GM18526 (cell line): ENCODE results near the gene YIF1A.

ENCODE experiments used
- POLR2A ChIP-seq: IDR thresholded peaks from 3 replicates; pipeline ENCODE4 v1.6.1; 2011; ENCODE audit not compliant: insufficient read length; ENCODE audit errors: extremely low read depth

Gene YIF1A

DNA sequence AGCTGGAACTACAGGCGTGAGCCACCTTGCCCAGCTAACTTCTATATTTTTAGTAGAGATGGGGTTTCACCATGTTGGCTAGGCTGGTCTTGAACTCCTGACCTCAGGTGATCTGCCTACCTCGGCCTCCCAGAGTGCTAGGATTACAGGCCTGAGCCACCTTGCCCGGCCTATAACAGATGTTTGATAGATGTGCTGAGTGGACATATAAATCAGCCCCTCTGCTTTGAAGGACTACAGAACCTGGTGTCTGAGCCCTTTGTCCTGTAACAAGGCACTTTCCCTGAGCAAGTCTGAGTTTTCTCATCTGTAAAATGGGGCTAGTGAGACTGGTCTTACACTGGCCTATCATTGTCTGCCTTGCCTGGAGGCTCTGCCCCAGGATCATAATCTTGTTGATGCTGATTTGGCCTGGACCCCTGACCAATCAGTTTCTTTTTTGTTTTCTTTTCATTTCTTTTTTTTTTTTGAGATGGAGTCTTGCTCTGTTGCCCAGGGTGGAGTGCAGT lies 40.3 kb upstream of the YIF1A start:
- TF ChIP-seq POLR2A: no peak

DNA sequence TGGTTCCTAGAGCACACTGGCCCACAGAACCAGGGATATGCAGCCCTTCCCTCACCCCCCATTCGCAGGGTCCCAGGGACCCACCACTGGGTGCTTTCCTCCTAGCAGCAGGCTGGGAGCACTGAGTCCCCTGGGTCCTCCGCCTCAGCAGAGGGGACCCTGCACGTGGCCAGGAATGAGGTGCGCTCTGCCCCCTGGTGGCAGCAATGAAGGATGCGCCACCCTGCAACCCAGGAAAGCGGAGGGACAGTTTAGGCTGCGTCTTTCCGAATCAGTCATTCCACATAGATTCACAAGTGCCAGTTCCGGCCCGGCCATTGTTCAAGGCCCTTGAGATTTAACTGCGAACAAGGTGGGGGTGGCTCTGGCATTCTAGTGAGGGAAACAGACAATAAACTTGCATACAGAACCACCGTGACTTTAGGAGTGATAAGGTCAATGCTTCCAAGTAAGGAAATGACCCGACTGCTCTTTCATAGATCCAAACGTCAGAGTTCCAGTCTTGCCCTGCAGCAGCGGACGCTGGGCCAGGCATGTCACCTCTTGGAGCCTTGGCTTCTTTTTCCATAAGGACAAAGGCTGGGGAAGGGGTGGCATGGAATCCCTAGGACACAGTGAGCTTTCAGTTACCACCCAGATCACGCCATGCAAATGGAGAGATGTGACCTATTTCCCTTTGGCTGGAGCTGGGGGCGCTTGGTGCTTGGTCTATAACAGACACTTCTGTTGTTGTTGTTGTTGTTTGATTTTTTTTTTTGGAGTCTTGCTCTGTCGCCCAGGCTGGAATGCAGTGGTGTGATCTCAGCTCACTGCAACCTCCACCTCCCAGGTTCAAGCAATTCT lies 39.6 kb upstream of the YIF1A start:
- no peak for TF ChIP-seq POLR2A

- TF ChIP-seq POLR2A: no peak
These were observed 39.0 kb upstream of the YIF1A start for GRCh38 chr11:66328031-66328301.

DNA sequence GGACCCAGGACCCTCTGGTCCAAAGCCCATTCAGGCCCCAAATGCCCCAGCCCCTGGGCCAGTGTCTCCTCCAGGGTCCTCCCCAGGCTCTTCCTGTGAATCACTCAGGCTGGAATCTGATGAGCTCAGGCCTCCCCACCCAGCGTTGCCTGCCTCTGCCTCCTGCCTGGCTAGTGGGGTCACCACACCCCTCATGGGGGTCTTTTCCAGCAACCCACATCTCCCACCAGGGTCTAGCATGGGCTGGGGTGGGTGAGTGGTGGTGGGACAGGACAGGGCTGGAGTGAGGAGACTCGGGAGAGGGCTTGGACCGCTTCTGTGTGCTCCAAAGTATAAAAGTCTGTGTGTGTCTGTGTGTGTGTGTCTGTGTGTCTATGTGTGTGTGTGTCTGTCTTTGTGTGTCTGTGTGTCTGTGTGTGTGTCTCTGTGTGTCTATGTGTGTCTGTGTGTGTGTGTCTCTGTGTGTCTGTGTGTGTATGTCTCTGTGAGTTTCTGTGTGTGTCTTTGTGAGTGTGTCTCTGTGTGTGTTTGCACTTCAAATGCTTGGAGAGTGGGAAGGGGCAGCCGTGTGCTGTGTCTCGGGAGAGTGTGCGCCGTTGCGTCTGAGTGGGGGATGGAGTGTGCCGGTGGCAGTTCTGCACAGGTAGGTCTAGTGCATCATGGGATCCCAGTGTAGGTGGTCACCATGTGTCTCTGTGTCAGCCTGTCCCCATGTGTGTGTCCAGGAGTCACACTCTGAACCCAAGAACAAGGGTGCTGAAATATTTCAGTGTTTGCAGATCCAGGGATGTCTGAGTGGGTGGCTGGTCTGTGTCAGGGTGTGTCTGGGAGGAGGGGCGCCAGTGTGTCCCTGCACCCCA lies 38.5 kb upstream of the YIF1A start:
- TF ChIP-seq POLR2A: no peak

DNA sequence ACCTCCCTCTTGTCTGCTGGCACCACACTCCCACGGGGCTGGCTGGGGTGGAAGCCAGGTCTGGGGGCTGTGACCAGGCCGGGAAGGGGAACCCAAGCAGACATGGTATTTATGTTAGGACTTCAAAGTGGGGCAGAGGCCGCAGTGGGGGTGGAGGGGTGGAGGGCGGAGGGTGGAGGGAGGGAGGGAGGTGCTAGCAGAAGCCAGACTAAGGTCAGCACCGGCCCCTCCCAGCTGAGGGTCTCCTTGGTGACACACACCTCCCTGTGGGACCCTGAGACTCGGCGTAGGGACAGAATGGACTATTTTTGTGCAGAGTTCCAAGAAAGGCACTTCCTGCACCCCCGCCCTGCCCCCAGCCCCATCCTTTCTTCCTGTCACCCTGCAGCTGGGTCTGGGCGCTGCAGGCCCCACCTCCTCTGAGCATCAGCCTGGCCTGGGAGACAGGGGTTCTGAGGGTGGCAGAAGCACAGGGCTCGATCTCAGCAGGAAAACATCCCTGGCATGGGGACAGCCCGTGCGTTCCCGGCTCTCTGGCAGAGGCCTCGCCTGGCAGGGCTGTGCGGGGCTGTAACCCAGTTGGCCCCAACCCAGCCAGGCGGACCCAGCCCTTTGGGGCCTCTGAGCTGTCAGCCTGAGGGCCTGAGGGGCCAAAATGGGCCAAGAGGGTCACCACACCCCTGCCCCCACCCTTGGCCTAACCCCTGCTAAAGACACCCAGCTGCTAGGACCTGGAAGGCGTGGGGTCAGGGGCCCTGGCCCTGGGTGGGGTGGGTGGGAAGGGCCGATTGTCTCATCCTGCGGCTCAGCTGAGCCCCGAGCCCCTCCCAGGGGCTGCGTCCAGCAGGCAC lies 37.5 kb upstream of the YIF1A start:
- TF ChIP-seq POLR2A: no peak

- TF ChIP-seq POLR2A: no peak
These were observed 36.3 kb upstream of the YIF1A start for GRCh38 chr11:66325263-66325671.

GRCh38 chr11:66324664-66325063 lies 35.7 kb upstream of the YIF1A start:
- no peak for TF ChIP-seq POLR2A

DNA sequence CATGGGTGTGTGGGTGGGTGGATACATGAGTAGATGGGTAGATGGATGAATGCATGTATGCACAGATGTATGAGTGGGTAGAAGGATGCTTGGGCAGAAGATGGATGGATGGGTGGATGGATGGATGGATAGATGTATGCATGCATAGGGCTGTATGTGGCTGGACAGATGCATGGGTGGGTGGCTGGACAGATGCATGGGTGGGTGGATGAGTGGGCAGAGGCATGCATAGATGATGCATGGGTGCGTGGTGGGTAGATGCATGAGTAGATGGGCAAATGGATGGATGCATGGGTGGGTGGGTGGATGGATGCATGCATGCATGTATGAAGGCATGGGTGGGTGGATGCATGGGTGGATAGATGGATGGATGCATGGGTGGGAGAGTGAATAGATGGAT lies 34.7 kb upstream of the YIF1A start:
- TF ChIP-seq POLR2A: no peak

GRCh38 chr11:66322732-66323427 lies 33.9 kb upstream of the YIF1A start:
- no peak for TF ChIP-seq POLR2A

DNA sequence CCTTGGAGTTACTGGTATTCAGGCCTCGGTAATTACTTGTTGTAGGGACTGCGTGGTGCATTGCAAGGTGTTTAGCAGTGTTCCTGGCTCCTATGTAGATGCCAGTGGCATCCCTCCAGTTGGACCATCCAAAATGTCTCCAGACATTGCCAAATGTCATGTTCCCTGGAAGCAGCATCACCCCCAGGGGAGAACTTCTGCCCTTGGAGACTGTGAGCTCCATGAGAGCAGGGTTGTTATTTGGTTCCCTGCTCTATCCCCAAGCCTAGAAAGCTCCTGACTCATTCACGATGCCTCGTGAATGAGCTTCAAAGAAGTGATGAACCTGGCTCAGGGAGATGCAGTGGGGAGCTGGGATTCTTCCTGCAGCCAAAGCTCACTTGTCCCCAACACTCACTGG lies 32.7 kb upstream of the YIF1A start:
- no peak for TF ChIP-seq POLR2A

GRCh38 chr11:66318600-66318970 lies 29.6 kb upstream of the YIF1A start:
- no peak for TF ChIP-seq POLR2A

GRCh38 chr11:66317723-66318599 lies 29.0 kb upstream of the YIF1A start:
- TF ChIP-seq POLR2A: peak; percentile 12

DNA sequence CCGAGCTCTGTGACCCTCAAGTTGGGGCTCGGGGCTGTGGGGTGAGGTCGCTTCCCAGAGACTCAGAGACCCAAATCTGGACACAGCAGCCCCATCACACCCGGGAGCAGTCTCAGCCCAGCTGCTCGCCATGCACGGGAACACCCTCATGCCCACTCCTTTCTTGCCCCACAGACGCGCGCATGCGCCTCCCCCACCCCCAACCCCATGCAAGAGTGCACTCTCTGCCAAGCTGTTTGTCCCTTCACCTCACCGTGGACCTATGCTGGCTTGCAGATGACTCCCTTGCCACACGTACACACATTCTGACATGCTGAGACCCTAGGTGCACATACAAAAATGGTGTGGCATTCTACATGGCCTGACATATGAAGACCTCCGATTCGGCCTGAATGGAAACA lies 28.4 kb upstream of the YIF1A start:
- no peak for TF ChIP-seq POLR2A

DNA sequence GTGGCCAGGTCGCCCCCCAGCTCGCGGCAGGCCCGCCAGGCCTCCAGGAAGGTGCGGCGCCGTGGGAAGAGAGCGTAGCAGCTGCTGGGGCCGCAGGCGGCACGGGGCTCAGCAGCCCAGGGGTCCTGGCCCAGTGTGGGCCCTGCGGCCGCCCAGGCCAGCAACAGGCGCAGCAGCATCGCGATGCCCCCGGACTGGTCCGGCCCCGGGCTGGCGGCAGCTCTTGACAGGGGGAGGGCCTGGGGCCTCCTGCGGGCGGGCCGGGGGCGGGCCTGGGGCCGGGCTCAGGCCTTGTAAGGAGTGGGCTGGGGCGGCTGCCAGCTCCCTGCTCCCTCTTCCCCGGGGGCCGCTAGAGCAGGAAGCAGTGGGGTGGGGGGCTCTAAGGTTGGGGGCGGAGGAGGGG lies 27.9 kb upstream of the YIF1A start, which contains the start of gene CD248:
Gene CD248 (minus strand): TSS at position 196 of the 403 bp plus-strand sequence. CDS start 17 bp downstream, at position 179.
- no peak for TF ChIP-seq POLR2A
